RWPE1 (cell line): ENCODE measurements around the gene CHMP4A.

ENCODE experiments used
- CTCF ChIA-PET: fragments of 350-600 bp; sonication (Branson Sonifier 250); formaldehyde crosslinking; extraction: SDS; loops from one replicate; lab custom pipeline; 2021; lab: Yijun Ruan, JAX
- POLR2A ChIA-PET: fragments of 400-600 bp; formaldehyde crosslinking; extraction: SDS; loops from one replicate; lab custom pipeline; 2020; ENCODE audit warnings: antibody characterized with exemption; ENCODE audit not compliant: low non-redundant PET; lab: Yijun Ruan, JAX
- DNase-seq: peaks from one replicate; pipeline ENCODE4 v3.0.0; 2012; ENCODE audit warnings: low spot score
- H3K27ac ChIP-seq: fragments of 450-650 bp; 2 replicates; pipeline ENCODE4 v1.5.1; 2017
- TF ChIP-seq, protein P1 (sequence below): fragments of 450-650 bp; conservative IDR thresholded peaks from 2 replicates; pipeline ENCODE4 v1.5.1; 2017; ENCODE audit warnings: low read depth, mild to moderate bottlenecking

Gene CHMP4A

DNA sequence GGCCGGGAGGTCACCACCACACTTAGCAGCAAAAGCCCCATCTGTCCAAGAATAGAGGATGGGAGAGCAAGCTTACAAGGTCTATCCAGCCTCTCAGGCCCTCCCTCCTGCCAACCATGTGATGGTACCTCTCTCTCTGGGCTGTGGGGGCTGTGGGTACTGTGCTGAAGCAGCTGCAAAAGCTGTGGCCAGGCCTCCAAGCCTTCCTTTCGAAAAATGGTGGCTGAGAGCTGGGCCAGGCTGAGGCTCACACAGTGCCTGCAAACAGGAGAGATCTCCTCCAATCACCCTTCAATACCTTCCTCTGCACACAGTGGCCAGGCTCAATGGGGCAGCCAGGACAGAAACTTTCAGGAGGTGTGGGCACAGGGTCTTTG is 25.8 kb downstream of the CHMP4A start:
- ChIA-PET CTCF (interaction anchor here (0.6 kb wide), 1 partner anchor 74 kb away, joined by 3 read pairs; no protein-coding TSS in a partner anchor), POLR2A (no interaction called here)
- peak overlapping the region; percentile 78 for H3K27ac ChIP-seq
- DNase-seq: no peak
- TF ChIP-seq, protein P1, sequence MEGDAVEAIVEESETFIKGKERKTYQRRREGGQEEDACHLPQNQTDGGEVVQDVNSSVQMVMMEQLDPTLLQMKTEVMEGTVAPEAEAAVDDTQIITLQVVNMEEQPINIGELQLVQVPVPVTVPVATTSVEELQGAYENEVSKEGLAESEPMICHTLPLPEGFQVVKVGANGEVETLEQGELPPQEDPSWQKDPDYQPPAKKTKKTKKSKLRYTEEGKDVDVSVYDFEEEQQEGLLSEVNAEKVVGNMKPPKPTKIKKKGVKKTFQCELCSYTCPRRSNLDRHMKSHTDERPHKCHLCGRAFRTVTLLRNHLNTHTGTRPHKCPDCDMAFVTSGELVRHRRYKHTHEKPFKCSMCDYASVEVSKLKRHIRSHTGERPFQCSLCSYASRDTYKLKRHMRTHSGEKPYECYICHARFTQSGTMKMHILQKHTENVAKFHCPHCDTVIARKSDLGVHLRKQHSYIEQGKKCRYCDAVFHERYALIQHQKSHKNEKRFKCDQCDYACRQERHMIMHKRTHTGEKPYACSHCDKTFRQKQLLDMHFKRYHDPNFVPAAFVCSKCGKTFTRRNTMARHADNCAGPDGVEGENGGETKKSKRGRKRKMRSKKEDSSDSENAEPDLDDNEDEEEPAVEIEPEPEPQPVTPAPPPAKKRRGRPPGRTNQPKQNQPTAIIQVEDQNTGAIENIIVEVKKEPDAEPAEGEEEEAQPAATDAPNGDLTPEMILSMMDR: no peak

DNA sequence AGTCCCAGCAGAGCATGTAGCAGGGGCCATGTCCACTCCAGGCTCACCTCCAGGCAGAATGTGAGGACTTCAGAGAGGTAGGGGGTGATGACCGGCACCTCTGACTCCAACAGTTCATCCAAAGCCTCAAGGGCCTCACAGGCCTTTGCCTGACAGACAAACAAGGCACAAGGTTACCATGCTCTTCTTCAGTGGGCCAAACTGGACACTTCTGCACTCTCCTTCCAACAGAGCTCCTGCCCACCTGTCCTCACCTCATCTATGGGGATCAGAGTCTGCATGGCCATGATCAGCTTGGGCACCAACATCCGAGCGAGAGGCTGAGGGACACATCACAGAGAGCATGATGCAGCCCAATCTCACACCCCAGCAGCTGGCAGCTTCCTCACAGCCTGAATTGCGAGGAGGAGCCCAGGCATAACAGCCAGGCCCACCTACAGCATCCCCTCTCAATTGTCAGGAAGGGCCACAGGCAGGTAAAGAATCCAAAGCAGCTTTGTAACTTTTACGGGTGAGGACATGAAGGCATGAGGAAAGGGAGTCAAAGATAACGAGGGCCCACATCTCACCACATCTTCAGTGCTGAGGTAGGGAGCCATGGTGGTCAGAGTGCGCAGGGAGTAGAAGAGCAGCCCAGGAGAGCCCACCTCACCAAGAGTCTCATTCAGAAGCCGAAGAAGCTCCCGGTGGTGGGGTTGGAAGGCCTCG is 26.3 kb downstream of the CHMP4A start:
- CTCF ChIA-PET: interaction anchor here (0.6 kb wide), 1 partner anchor 74 kb away, joined by 3 read pairs; no protein-coding TSS in a partner anchor
- TF ChIP-seq, protein P1: no peak
- DNase-seq: no peak
- peak overlapping the region; percentile 78 for H3K27ac ChIP-seq
- POLR2A ChIA-PET: no interaction called here

DNA sequence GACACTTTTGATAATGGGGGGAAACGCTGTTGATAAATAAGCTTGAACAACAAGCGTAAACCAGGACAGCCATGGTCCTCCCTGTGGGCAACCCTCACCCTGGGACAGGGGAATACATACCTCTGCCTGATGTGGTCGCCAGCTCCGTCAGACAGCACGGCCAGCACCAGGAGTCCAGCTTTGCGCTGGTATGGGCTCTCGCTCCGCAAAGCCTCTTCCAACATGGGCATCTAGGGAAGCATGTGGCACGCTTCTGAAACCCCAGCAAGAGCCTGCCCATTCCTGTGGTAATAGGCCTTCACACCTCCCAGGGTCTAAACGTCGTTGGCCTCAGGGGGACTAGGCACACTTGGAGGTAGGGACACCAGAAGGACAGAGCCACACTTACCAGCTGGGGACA is 27.5 kb downstream of the CHMP4A start:
- no peak for DNase-seq
- ChIA-PET CTCF (no interaction called here), POLR2A (no interaction called here)
- no peak overlapping the region for H3K27ac ChIP-seq
- TF ChIP-seq, protein P1: no peak

DNA sequence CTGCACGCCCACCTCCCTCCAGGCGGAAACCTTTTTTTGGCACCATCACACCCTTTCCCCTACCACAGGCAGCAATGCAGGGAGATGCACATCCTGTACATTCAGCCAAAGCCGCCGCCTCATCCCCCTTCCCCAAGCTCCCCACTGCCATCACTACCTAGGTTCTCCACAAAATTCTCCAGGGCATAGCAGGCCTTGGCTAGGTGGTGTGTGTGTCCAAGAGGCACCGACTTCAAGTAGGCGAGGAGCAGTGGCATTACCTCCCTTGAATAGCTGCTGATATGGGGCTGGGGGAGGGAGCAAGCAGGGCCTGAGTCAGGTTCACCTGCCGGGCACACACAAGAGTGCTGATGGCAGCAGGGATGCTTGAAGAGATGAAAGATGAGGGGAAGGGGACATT is 28.3 kb downstream of the CHMP4A start:
- DNase-seq: no peak
- TF ChIP-seq, protein P1: no peak
- no peak overlapping the region for H3K27ac ChIP-seq
- ChIA-PET CTCF (no interaction called here), POLR2A (no interaction called here)

DNA sequence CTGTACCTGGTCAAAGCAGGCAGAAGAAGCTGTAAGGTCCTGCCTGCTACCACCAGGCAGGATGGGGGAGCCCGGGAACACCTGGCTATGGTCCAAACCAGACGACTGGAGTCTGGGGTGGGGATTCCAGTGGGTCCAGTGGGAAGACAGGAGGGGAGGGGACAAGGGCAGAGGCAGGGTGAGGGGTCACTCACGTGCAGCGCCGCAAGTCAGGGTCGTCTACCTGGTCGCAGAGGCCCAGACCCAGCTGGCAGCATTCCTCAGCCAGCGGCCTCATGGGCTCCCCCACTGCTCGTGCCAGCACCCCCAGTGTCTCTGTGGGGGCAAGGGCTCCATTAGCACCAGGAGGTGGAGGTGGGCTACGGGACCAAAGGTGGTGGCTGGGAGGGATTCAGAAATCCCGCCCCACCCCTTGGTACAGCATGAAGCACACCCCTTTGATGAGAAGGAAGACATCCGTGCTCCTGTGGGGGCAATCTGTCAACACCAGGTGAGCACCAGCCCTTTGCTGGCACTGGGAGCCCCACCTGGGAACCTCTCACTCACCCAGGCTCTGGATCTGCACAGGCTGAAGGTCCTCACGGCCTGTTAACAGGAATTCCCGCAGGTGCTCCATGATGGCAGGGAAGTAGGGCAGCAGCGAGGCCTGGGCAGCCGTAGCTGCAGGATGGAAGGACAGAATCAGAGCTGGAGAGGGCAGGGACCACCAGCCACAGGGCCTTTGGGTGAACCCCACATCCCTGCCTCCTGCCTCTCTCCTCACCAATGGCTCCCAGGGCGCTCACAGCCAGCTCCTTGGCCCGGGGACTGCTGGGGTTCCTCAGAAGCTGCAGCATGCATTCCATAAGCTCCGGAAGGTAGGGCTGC is 29.0 kb downstream of the CHMP4A start:
- no peak for DNase-seq
- ChIA-PET CTCF (no interaction called here), POLR2A (no interaction called here)
- TF ChIP-seq, protein P1: no peak
- 0 out of 2 replicates have a peak overlapping the region, but pooled peaks have one; percentile 1 for H3K27ac ChIP-seq

DNA sequence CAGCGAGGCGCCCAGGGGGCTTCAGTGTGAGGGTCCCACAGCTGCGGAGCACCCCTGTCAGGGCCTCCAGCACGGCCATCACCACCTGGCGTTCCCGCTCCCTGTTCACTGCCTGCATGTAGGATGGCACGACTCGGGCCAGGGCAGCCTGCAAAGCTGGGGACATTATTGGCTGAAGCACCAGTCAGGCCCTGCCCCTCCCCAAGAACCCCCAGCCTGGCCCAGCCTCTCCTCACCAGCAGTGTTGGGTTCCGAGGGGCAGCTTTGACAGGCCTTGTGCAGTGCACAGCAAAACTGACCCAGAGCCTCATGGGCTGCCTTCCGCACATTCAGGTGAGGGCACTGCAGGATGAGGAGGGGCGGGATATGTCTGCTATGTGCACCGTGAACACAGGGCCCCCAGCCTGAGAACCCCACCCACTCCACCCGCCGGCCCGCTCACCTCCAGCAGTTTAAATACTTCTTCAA is 30.2 kb downstream of the CHMP4A start:
- ChIA-PET CTCF (no interaction called here), POLR2A (interaction anchor here (0.6 kb wide), 1 partner anchor 12 kb away, joined by 7 read pairs; no protein-coding TSS in a partner anchor)
- H3K27ac ChIP-seq: peak overlapping the region; percentile 9; the same call in 1 of the 2 replicates
- TF ChIP-seq, protein P1: no peak
- DNase-seq: no peak
